CD4-positive, alpha-beta memory T cell (primary cell): ENCODE measurements around the gene C11orf58. TPM values are rescaled to one million over a fixed set of nuclear protein-coding genes. Genes with fewer than 3 reads are reported as not detected.

Experiments used
- CTCF ChIA-PET: fragments of 350-600 bp; sonication (Branson Sonifier 250); formaldehyde crosslinking; loops from one replicate; lab custom pipeline; 2021; ENCODE audit warnings: inconsistent platforms; ENCODE audit not compliant: partially characterized antibody; lab: Charles Lee
- POLR2A ChIA-PET: fragments of 350-600 bp; sonication (Branson Sonifier 250); formaldehyde crosslinking; loops from one replicate; lab custom pipeline; 2021; ENCODE audit not compliant: partially characterized antibody; lab: Charles Lee
- DNase-seq, 5 donors: peaks; one replicate each; pipeline versions ENCODE4 v3.0.0 to v3.0.0-alpha.2; 2020 to 2022; ENCODE audit warnings: mixed read lengths in 1 of 5
- H3K27ac ChIP-seq: one replicate; pipeline ENCODE4 v1.7.0; 2013; ENCODE audit warnings: low read depth, low read length
- H3K27me3 ChIP-seq: 2 replicates; pipeline ENCODE4 v1.7.0; 2013; ENCODE audit warnings: mild to moderate bottlenecking, low read length, moderate library complexity; ENCODE audit not compliant: insufficient read depth
- H3K36me3 ChIP-seq: 2 replicates; pipeline ENCODE4 v1.7.0; 2013; ENCODE audit warnings: mild to moderate bottlenecking, low read length, moderate library complexity; ENCODE audit not compliant: insufficient read depth
- H3K4me1 ChIP-seq: 2 replicates; pipeline ENCODE4 v1.7.0; 2013; ENCODE audit warnings: mild to moderate bottlenecking, low read length, moderate library complexity; ENCODE audit not compliant: insufficient read depth
- H3K4me3 ChIP-seq, 2 donors: one replicate each; pipeline ENCODE4 v1.7.0; 2013; ENCODE audit warnings: low read length in 2 of 2, mild to moderate bottlenecking in 1 of 2
- H3K9me3 ChIP-seq, 2 donors: one replicate each; pipeline ENCODE4 v1.7.0; 2013; ENCODE audit warnings: low read length in 2 of 2, control low read depth in 1 of 2; ENCODE audit not compliant: control insufficient read depth in 1 of 2
- H3K27ac Mint-ChIP-seq, 7 donors: one replicate each; pipeline ENCODE4 v1.8.0; 2020 to 2021; ENCODE audit warnings: mixed read lengths in 7 of 7, mild to moderate bottlenecking in 6 of 7, inconsistent platforms in 3 of 7, moderate library complexity in 3 of 7
- H3K27me3 Mint-ChIP-seq, 2 donors: one replicate each; pipeline ENCODE4 v1.8.0; 2020 to 2021; ENCODE audit warnings: mixed read lengths in 2 of 2
- H3K36me3 Mint-ChIP-seq, 2 donors: one replicate each; pipeline ENCODE4 v1.8.0; 2020 to 2021; ENCODE audit warnings: mixed read lengths in 2 of 2, inconsistent platforms in 1 of 2, mild to moderate bottlenecking in 1 of 2
- H3K4me1 Mint-ChIP-seq, 4 donors: one replicate each; pipeline ENCODE4 v1.8.0; 2020 to 2021; ENCODE audit warnings: mixed read lengths in 4 of 4, mild to moderate bottlenecking in 1 of 4
- H3K4me3 Mint-ChIP-seq, 8 donors: one replicate each; pipeline ENCODE4 v1.8.0; 2020 to 2021; ENCODE audit warnings: mixed read lengths in 8 of 8, mild to moderate bottlenecking in 7 of 8, moderate library complexity in 6 of 8, inconsistent platforms in 3 of 8
- H3K9me3 Mint-ChIP-seq, 8 donors: one replicate each; pipeline ENCODE4 v1.8.0; 2020 to 2021; ENCODE audit warnings: mixed read lengths in 8 of 8, mild to moderate bottlenecking in 5 of 8, inconsistent platforms in 3 of 8, moderate library complexity in 1 of 8
- intact Hi-C: fragments of 100-400 bp; cut with micrococcal nuclease; formaldehyde crosslinking; loops from one replicate; pipeline ENCODE4 v1.15.1; 2023
- polyA plus RNA-seq, 2 donors: library from polyadenylated mRNA; unstranded; fragments of 300-500 nt; fragmentation: Illumina TruSeq; gene quantifications; one replicate each; pipeline ENCODE4 v1.2.3, GENCODE V29; 2021
- total RNA-seq, 2 experiments: library from RNA; stranded (reverse); gene quantifications; one replicate each; pipeline ENCODE4 v1.2.3, GENCODE V29; 2021

The C11orf58 gene
- total and polyA plus RNA-seq, 4 experiments from 2014 or later = 145 to 221 (median 158) TPM

- no peak overlapping the region for H3K4me3 ChIP-seq
- no peak overlapping the region for H3K27ac ChIP-seq
- no peaks in the 10 kb centered on the region for H3K27me3 ChIP-seq
- CTCF ChIA-PET = interaction anchor here (1.3 to 6.9 kb wide), 8 partner anchors 11 to 273 kb away, joined by 3 to 55 read pairs (median 8); no protein-coding TSS in a partner anchor
- Mint-ChIP-seq H3K27ac (peak overlapping the region in 1 of 7 donors; percentile 27), H3K36me3 (peaks cover 3 to 4% of the 10 kb centered on the region in 2 donors), H3K27me3 (no peaks in the 10 kb centered on the region), H3K4me1 (peaks cover 0 to 19% (median 7%) of the 10 kb centered on the region in 4 donors), H3K4me3 (no peak overlapping the region), H3K9me3 (no peaks in the 10 kb centered on the region)
- H3K4me1 ChIP-seq = peaks cover 11% of the 10 kb centered on the region
- DNase-seq = no peak
- POLR2A ChIA-PET = no interaction called here
- no peaks in the 10 kb centered on the region for H3K9me3 ChIP-seq
- intact Hi-C loops = loop anchor here (5.0 to 10.0 kb wide), 2 partner anchors 272 to 715 kb away; no protein-coding TSS in a partner anchor
- no peaks in the 10 kb centered on the region for H3K36me3 ChIP-seq
Observed at GRCh38 chr11:16789560-16790485, 51.4 kb downstream of the C11orf58 start.

GRCh38 chr11:16790486-16791190 lies 52.2 kb downstream of the C11orf58 start:
- Mint-ChIP-seq H3K4me1 (peaks cover 3 to 26% (median 12%) of the 10 kb centered on the region in 4 donors), H3K9me3 (no peaks in the 10 kb centered on the region), H3K27me3 (no peaks in the 10 kb centered on the region), H3K4me3 (no peak overlapping the region), H3K27ac (no peak overlapping the region), H3K36me3 (peaks cover 3 to 4% of the 10 kb centered on the region in 2 donors)
- Histone ChIP-seq H3K27ac (no peak overlapping the region), H3K4me1 (peaks cover 11% of the 10 kb centered on the region), H3K9me3 (no peaks in the 10 kb centered on the region), H3K4me3 (no peak overlapping the region), H3K27me3 (no peaks in the 10 kb centered on the region), H3K36me3 (no peaks in the 10 kb centered on the region)
- ChIA-PET CTCF (interaction anchor here (1.3 to 2.0 kb wide), 3 partner anchors 10 to 23 kb away, joined by 3 to 4 read pairs (median 4); no protein-coding TSS in a partner anchor), POLR2A (interaction anchor here (1.1 kb wide), 1 partner anchor 13 kb away, joined by 3 read pairs; no protein-coding TSS in a partner anchor)
- DNase-seq = no peak
- intact Hi-C loops = no loop called here

GRCh38 chr11:16791191-16791961 lies 52.9 kb downstream of the C11orf58 start:
- Histone ChIP-seq H3K27ac (no peak overlapping the region), H3K27me3 (no peaks in the 10 kb centered on the region), H3K9me3 (no peaks in the 10 kb centered on the region), H3K36me3 (no peaks in the 10 kb centered on the region), H3K4me3 (no peak overlapping the region), H3K4me1 (peaks cover 11% of the 10 kb centered on the region)
- peak overlapping the region in 1 of 8 donors; percentile 32 for H3K4me3 Mint-ChIP-seq
- peaks cover 3 to 26% (median 13%) of the 10 kb centered on the region in 4 donors for H3K4me1 Mint-ChIP-seq
- ChIA-PET CTCF (interaction anchor here (1.6 to 2.0 kb wide), 2 partner anchors 15 to 22 kb away, joined by 4 read pairs; no protein-coding TSS in a partner anchor), POLR2A (interaction anchor here (1.1 kb wide), 1 partner anchor 12 kb away, joined by 3 read pairs; no protein-coding TSS in a partner anchor)
- no peaks in the 10 kb centered on the region for H3K9me3 Mint-ChIP-seq
- intact Hi-C loops = no loop called here
- H3K27ac Mint-ChIP-seq = peak overlapping the region in 5 of 7 donors; percentile 1 to 47 (median 18)
- H3K36me3 Mint-ChIP-seq = peaks cover 3 to 4% of the 10 kb centered on the region in 2 donors
- no peak for DNase-seq
- H3K27me3 Mint-ChIP-seq = no peaks in the 10 kb centered on the region

- H3K27ac ChIP-seq = no peak overlapping the region
- Mint-ChIP-seq H3K27ac (peak overlapping the region in 1 of 7 donors; percentile 44), H3K9me3 (no peaks in the 10 kb centered on the region), H3K4me3 (no peak overlapping the region), H3K4me1 (peaks cover 3 to 26% (median 13%) of the 10 kb centered on the region in 4 donors), H3K36me3 (peaks cover 3 to 4% of the 10 kb centered on the region in 2 donors), H3K27me3 (no peaks in the 10 kb centered on the region)
- H3K4me3 ChIP-seq = no peak overlapping the region
- no peaks in the 10 kb centered on the region for H3K9me3 ChIP-seq
- POLR2A ChIA-PET = interaction anchor here (0.6 kb wide), 1 partner anchor 15 kb away, joined by 4 read pairs; no protein-coding TSS in a partner anchor
- no peaks in the 10 kb centered on the region for H3K27me3 ChIP-seq
- CTCF ChIA-PET = interaction anchor here (0.7 to 2.0 kb wide), 3 partner anchors 21 to 705 kb away, joined by 3 to 6 read pairs (median 4); no protein-coding TSS in a partner anchor
- H3K4me1 ChIP-seq = peaks cover 11% of the 10 kb centered on the region
- intact Hi-C loops = no loop called here
- no peaks in the 10 kb centered on the region for H3K36me3 ChIP-seq
- no peak for DNase-seq
Observed at GRCh38 chr11:16792426-16792825, 54.0 kb downstream of the C11orf58 start.

- peaks cover 3 to 26% (median 13%) of the 10 kb centered on the region in 4 donors for H3K4me1 Mint-ChIP-seq
- Histone ChIP-seq H3K27me3 (no peaks in the 10 kb centered on the region), H3K9me3 (no peaks in the 10 kb centered on the region), H3K4me3 (no peak overlapping the region), H3K36me3 (no peaks in the 10 kb centered on the region), H3K27ac (no peak overlapping the region), H3K4me1 (peaks cover 11% of the 10 kb centered on the region)
- no peak for DNase-seq
- ChIA-PET CTCF (interaction anchor here (0.7 to 3.3 kb wide), 4 partner anchors 8 to 704 kb away, joined by 3 to 26 read pairs (median 5); no protein-coding TSS in a partner anchor), POLR2A (interaction anchor here (0.6 kb wide), 1 partner anchor 15 kb away, joined by 4 read pairs; no protein-coding TSS in a partner anchor)
- peaks cover 3 to 4% of the 10 kb centered on the region in 2 donors for H3K36me3 Mint-ChIP-seq
- intact Hi-C loops = no loop called here
- no peaks in the 10 kb centered on the region for H3K27me3 Mint-ChIP-seq
- H3K9me3 Mint-ChIP-seq = no peaks in the 10 kb centered on the region
- H3K4me3 Mint-ChIP-seq = no peak overlapping the region
- peak overlapping the region in 2 of 7 donors; percentile 44 to 66 for H3K27ac Mint-ChIP-seq
Observed at GRCh38 chr11:16793009-16793408, 54.6 kb downstream of the C11orf58 start.

- no peak overlapping the region for H3K27ac ChIP-seq
- ChIA-PET POLR2A (no interaction called here), CTCF (interaction anchor here (2.0 to 3.3 kb wide), 2 partner anchors 8 to 27 kb away, joined by 6 to 26 read pairs; no protein-coding TSS in a partner anchor)
- peaks cover 3 to 31% (median 12%) of the 10 kb centered on the region in 4 donors for H3K4me1 Mint-ChIP-seq
- no peak overlapping the region for H3K4me3 Mint-ChIP-seq
- H3K36me3 Mint-ChIP-seq = peaks cover 3 to 4% of the 10 kb centered on the region in 2 donors
- peak overlapping the region in 3 of 7 donors; percentile 7 to 44 (median 43) for H3K27ac Mint-ChIP-seq
- intact Hi-C loops = no loop called here
- H3K9me3 Mint-ChIP-seq = no peaks in the 10 kb centered on the region
- H3K4me1 ChIP-seq = peaks cover 11% of the 10 kb centered on the region
- no peak overlapping the region for H3K4me3 ChIP-seq
- H3K27me3 Mint-ChIP-seq = no peaks in the 10 kb centered on the region
- H3K9me3 ChIP-seq = no peaks in the 10 kb centered on the region
- H3K27me3 ChIP-seq = no peaks in the 10 kb centered on the region
- H3K36me3 ChIP-seq = no peaks in the 10 kb centered on the region
- DNase-seq = no peak
Observed at GRCh38 chr11:16793511-16793910, 55.1 kb downstream of the C11orf58 start.
